ENCODE data around the gene GPRIN2. TPM values are rescaled to one million over a fixed set of nuclear protein-coding genes. Genes with fewer than 3 reads are reported as not detected.
"Not testable (repeated sequence)": the region's sequence is repeated elsewhere in the genome, so short reads cannot be mapped to it uniquely, and the experiment has no call there.

Gene GPRIN2
- total RNA-seq, 1 donor: not detected

GRCh38 chr10:46538717-46539426, 17.6 kb downstream of the GPRIN2 start:
- DNase-seq (ENCODE audit: low read depth in 2 of 3, low spot score in 2 of 3): no peak

GRCh38 chr10:46538155-46538554, 18.3 kb downstream of the GPRIN2 start:
- no peak for DNase-seq (ENCODE audit: low read depth in 2 of 3, low spot score in 2 of 3)

GRCh38 chr10:46537309-46537708, 19.1 kb downstream of the GPRIN2 start:
- DNase-seq (ENCODE audit: low read depth in 2 of 3, low spot score in 2 of 3): no peak

GRCh38 chr10:46536781-46537180, 19.7 kb downstream of the GPRIN2 start:
- no peak for DNase-seq (ENCODE audit: low read depth in 2 of 3, low spot score in 2 of 3)

- no peak for DNase-seq (ENCODE audit: low read depth in 2 of 3, low spot score in 2 of 3)
These were observed 20.3 kb downstream of the GPRIN2 start for GRCh38 chr10:46536171-46536570.

GRCh38 chr10:46534828-46535524, 21.5 kb downstream of the GPRIN2 start:
- no peak for DNase-seq (ENCODE audit: low read depth in 2 of 3, low spot score in 2 of 3)

- not testable (repeated sequence) for DNase-seq (ENCODE audit: low read depth in 2 of 3, low spot score in 2 of 3)
These were observed 24.2 kb downstream of the GPRIN2 start for GRCh38 chr10:46532256-46532655.

GRCh38 chr10:46530249-46531186, 25.9 kb downstream of the GPRIN2 start:
- DNase-seq (ENCODE audit: low read depth in 2 of 3, low spot score in 2 of 3): no peak

- not testable (repeated sequence) for DNase-seq (ENCODE audit: low read depth in 2 of 3, low spot score in 2 of 3)
These were observed 26.7 kb downstream of the GPRIN2 start for GRCh38 chr10:46529742-46530141.

GRCh38 chr10:46528675-46529615, 27.5 kb downstream of the GPRIN2 start:
- DNase-seq (ENCODE audit: low read depth in 2 of 3, low spot score in 2 of 3): no peak

- no peak for DNase-seq (ENCODE audit: low read depth in 2 of 3, low spot score in 2 of 3)
These were observed 28.2 kb downstream of the GPRIN2 start for GRCh38 chr10:46528171-46528671.

- no peak for DNase-seq (ENCODE audit: low read depth in 2 of 3, low spot score in 2 of 3)
These were observed 29.1 kb downstream of the GPRIN2 start for GRCh38 chr10:46527241-46527811.

GRCh38 chr10:46526682-46527038, 29.8 kb downstream of the GPRIN2 start:
- DNase-seq (ENCODE audit: low read depth in 2 of 3, low spot score in 2 of 3): no peak

- DNase-seq (ENCODE audit: low read depth in 2 of 3, low spot score in 2 of 3): no peak
These were observed 30.4 kb downstream of the GPRIN2 start for GRCh38 chr10:46525824-46526681.

- DNase-seq (ENCODE audit: low read depth in 2 of 3, low spot score in 2 of 3): peak in 1 of 3 donors; percentile 45
These were observed 31.2 kb downstream of the GPRIN2 start for GRCh38 chr10:46525177-46525823.

- DNase-seq (ENCODE audit: low read depth in 2 of 3, low spot score in 2 of 3): no peak
These were observed 31.8 kb downstream of the GPRIN2 start for GRCh38 chr10:46524472-46525176.

GRCh38 chr10:46523962-46524471, 32.4 kb downstream of the GPRIN2 start:
- no peak for DNase-seq (ENCODE audit: low read depth in 2 of 3, low spot score in 2 of 3)
